HepG2 (cell line): ENCODE data around the gene ADGRF1. TPM values are rescaled to one million over a fixed set of nuclear protein-coding genes. Genes with fewer than 3 reads are reported as not detected.
A peak's percentile ranks its signal among the peaks of the same experiment; 100 is the strongest.

Source experiments
- CENPX ChIP-seq: sonication (generic); formaldehyde crosslinking; IDR thresholded peaks from 2 replicates; pipeline ENCODE4 v1.9.0; 2021; ENCODE audit warnings: mild to moderate bottlenecking, missing genetic modification reagents, moderate library complexity
- MAFK ChIP-seq, 2 experiments: IDR thresholded peaks in 1 of 2; conservative IDR thresholded peaks in 1 of 2; 2 replicates each; pipeline ENCODE4 v1.6.1; 2011; ENCODE audit warnings: improper control_type of control experiment in 2 of 2, low read length in 2 of 2
- MEF2D ChIP-seq: sonication (generic); formaldehyde crosslinking; IDR thresholded peaks from 2 replicates; pipeline ENCODE4 v1.5.1; 2020; ENCODE audit warnings: mild to moderate bottlenecking, missing genetic modification reagents
- MZF1 ChIP-seq: sonication (generic); formaldehyde crosslinking; IDR thresholded peaks from 2 replicates; pipeline ENCODE4 v1.8.1; 2023; ENCODE audit warnings: mild to moderate bottlenecking, missing genetic modification reagents, borderline replicate concordance
- PAX8 ChIP-seq: sonication (generic); formaldehyde crosslinking; IDR thresholded peaks from 2 replicates; pipeline ENCODE4 v1.8.0; 2022; ENCODE audit warnings: mild to moderate bottlenecking, missing genetic modification reagents, borderline replicate concordance
- SIN3A ChIP-seq: IDR thresholded peaks from 2 replicates; pipeline ENCODE4 v1.6.1; 2011; ENCODE audit warnings: low read depth, mild to moderate bottlenecking, control low read depth, low read length, borderline replicate concordance
- SP140L ChIP-seq: sonication (generic); formaldehyde crosslinking; IDR thresholded peaks from 2 replicates; pipeline ENCODE4 v1.4.0; 2020; ENCODE audit warnings: missing genetic modification reagents, borderline replicate concordance
- ZNF101 ChIP-seq: sonication (generic); formaldehyde crosslinking; IDR thresholded peaks from 2 replicates; pipeline ENCODE4 v1.4.0; 2020; ENCODE audit warnings: mild to moderate bottlenecking, low read depth, missing genetic modification reagents, borderline replicate concordance
- ZNF207 ChIP-seq: fragments of 450-650 bp; IDR thresholded peaks from 2 replicates; pipeline ENCODE4 v1.6.1; 2016; ENCODE audit warnings: antibody characterized with exemption, borderline replicate concordance
- ZNF564 ChIP-seq: sonication (generic); formaldehyde crosslinking; IDR thresholded peaks from 2 replicates; pipeline ENCODE4 v1.8.1; 2023; ENCODE audit warnings: mild to moderate bottlenecking, missing genetic modification reagents
- ZNF607 ChIP-seq: sonication (generic); formaldehyde crosslinking; IDR thresholded peaks from 2 replicates; pipeline ENCODE4 v1.5.1; 2020; ENCODE audit warnings: missing genetic modification reagents, mild to moderate bottlenecking, borderline replicate concordance
- ZNF747 ChIP-seq: sonication (generic); formaldehyde crosslinking; IDR thresholded peaks from 2 replicates; pipeline ENCODE4 v1.8.1; 2023; ENCODE audit warnings: missing genetic modification reagents, mild to moderate bottlenecking, borderline replicate concordance
- ZSCAN22 ChIP-seq: sonication (generic); formaldehyde crosslinking; IDR thresholded peaks from 2 replicates; pipeline ENCODE4 v1.4.0; 2020; ENCODE audit warnings: mild to moderate bottlenecking, missing genetic modification reagents
- polyA plus RNA-seq, 8 experiments: library from polyadenylated mRNA; depleted of rRNA in 3 of 8; stranded (reverse) in 7 of 8; unstranded in 1 of 8; fragments of >200 nt; fragmentation: Illumina TruSeq in 4 of 8; extraction: Trizol in 4 of 8; gene quantifications; 2 replicates each; pipeline versions ENCODE4 v1.2.1 to v1.2.3, GENCODE V29; 2011 to 2016; ENCODE audit warnings: low read depth in 4 of 8, missing spikeins in 1 of 8, mixed read lengths in 1 of 8; ENCODE audit not compliant: insufficient read depth in 1 of 8
- total RNA-seq, 5 experiments: library from RNA; depleted of rRNA; stranded (reverse); fragments of >200 nt; fragmentation: Illumina TruSeq; extraction: Trizol; gene quantifications; 2 replicates each; pipeline ENCODE4 v1.2.3, GENCODE V29; 2016; ENCODE audit warnings: low read depth in 1 of 5
- TF ChIP-seq, protein P1 (sequence below): sonication (generic); formaldehyde crosslinking; IDR thresholded peaks from 2 replicates; pipeline ENCODE4 v1.4.0; 2020; ENCODE audit warnings: missing genetic modification reagents
- TF ChIP-seq, protein P2 (sequence below): sonication (generic); formaldehyde crosslinking; IDR thresholded peaks from 2 replicates; pipeline ENCODE4 v1.8.1; 2022; ENCODE audit warnings: mild to moderate bottlenecking, missing genetic modification reagents
- TF ChIP-seq, protein P3 (sequence below): sonication (generic); formaldehyde crosslinking; conservative IDR thresholded peaks from 2 replicates; pipeline ENCODE4 v1.4.0; 2020; ENCODE audit warnings: mild to moderate bottlenecking, missing genetic modification reagents, moderate library complexity
- TF ChIP-seq, protein P4 (sequence below): IDR thresholded peaks from 2 replicates; pipeline ENCODE4 v1.6.1; 2016; ENCODE audit warnings: missing genetic modification reagents, missing compliant biosample characterization
- TF ChIP-seq, protein P5 (sequence below): sonication (generic); formaldehyde crosslinking; IDR thresholded peaks from 2 replicates; pipeline ENCODE4 v1.4.0; 2020; ENCODE audit warnings: mild to moderate bottlenecking, missing genetic modification reagents
- TF ChIP-seq, protein P6 (sequence below): IDR thresholded peaks from 2 replicates; pipeline ENCODE4 v1.6.1; 2016; ENCODE audit warnings: low read depth

Gene ADGRF1
- total and polyA plus RNA-seq, 2 of the 13 experiments (the other 11 are each of a cell fraction or from before 2014, with no cell fraction given): not detected

DNA sequence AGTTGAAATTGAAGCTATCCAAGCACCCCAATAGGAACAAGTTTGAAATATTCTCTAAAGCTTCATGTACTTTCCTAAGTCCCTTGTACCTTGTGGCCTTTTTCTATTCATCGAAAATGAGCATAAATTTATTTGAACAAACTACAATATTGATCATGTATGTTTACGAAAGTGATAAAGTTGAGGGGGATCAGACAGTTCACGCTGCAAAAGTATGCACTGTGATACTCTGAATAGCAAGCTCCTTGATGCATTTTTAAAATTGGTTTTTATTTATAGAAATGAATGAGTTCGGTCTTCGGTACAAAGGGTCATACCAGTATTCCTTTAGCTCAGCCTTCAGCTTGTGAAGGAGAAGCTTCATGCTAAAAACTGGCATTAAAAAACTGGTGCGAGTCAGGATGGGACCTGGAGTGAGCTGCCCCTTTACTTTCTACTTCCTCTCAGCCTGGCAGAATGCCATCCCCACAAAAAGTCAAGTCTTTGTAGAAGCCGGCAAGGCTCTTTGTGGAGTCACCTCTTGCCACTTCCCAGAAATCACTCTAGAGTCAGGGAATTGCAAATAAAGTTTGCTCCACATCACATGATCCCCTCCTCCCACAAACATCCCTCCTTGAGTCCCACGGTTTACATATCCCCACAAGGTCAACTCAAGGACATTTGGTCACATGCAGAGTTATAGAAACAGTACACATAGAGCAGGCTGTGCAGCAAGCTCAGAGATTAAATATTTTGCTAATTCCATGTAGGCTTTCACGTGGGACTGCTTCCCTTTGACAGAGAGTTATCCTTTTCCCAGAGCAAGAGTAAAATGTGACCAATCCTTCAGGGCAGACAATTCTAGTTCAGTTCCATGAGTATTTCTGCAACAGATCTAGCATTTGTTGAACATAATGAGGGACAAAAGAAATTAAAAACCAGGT, 34.6 kb upstream of the ADGRF1 start (continued):
- TF ChIP-seq, protein P1, sequence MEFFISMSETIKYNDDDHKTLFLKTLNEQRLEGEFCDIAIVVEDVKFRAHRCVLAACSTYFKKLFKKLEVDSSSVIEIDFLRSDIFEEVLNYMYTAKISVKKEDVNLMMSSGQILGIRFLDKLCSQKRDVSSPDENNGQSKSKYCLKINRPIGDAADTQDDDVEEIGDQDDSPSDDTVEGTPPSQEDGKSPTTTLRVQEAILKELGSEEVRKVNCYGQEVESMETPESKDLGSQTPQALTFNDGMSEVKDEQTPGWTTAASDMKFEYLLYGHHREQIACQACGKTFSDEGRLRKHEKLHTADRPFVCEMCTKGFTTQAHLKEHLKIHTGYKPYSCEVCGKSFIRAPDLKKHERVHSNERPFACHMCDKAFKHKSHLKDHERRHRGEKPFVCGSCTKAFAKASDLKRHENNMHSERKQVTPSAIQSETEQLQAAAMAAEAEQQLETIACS (CRISPR knock-in tag): no peak
- TF ChIP-seq PAX8 (CRISPR knock-in tag) (no peak), ZNF101 (CRISPR knock-in tag) (no peak), CENPX (CRISPR knock-in tag) (no peak), ZNF607 (CRISPR knock-in tag) (no peak), MAFK (conservative IDR thresholded peaks at IDR 0.05 in 1 of 2, IDR thresholded peaks at IDR 0.05 in 1 of 2; ENCODE audit: low read length in 2 of 2) (peak in 1 of 2 experiments; percentile 15; a peak in 1 of 4 replicates), ZNF207 (no peak), MZF1 (CRISPR knock-in tag) (no peak), ZNF747 (peak; percentile 92; the same call in 1 of the 2 replicates), ZSCAN22 (CRISPR knock-in tag) (no peak; the same call in 1 of the 2 replicates), SP140L (CRISPR knock-in tag) (peak; percentile 69; the same call in 1 of the 2 replicates), MEF2D (CRISPR knock-in tag) (0 out of 2 replicates have a peak, but pooled peaks have one; percentile 37), SIN3A (no peak), ZNF564 (CRISPR knock-in tag) (peak; percentile 71)
- TF ChIP-seq, protein P2, sequence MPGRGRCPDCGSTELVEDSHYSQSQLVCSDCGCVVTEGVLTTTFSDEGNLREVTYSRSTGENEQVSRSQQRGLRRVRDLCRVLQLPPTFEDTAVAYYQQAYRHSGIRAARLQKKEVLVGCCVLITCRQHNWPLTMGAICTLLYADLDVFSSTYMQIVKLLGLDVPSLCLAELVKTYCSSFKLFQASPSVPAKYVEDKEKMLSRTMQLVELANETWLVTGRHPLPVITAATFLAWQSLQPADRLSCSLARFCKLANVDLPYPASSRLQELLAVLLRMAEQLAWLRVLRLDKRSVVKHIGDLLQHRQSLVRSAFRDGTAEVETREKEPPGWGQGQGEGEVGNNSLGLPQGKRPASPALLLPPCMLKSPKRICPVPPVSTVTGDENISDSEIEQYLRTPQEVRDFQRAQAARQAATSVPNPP (CRISPR knock-in tag): no peak
- TF ChIP-seq, protein P3, sequence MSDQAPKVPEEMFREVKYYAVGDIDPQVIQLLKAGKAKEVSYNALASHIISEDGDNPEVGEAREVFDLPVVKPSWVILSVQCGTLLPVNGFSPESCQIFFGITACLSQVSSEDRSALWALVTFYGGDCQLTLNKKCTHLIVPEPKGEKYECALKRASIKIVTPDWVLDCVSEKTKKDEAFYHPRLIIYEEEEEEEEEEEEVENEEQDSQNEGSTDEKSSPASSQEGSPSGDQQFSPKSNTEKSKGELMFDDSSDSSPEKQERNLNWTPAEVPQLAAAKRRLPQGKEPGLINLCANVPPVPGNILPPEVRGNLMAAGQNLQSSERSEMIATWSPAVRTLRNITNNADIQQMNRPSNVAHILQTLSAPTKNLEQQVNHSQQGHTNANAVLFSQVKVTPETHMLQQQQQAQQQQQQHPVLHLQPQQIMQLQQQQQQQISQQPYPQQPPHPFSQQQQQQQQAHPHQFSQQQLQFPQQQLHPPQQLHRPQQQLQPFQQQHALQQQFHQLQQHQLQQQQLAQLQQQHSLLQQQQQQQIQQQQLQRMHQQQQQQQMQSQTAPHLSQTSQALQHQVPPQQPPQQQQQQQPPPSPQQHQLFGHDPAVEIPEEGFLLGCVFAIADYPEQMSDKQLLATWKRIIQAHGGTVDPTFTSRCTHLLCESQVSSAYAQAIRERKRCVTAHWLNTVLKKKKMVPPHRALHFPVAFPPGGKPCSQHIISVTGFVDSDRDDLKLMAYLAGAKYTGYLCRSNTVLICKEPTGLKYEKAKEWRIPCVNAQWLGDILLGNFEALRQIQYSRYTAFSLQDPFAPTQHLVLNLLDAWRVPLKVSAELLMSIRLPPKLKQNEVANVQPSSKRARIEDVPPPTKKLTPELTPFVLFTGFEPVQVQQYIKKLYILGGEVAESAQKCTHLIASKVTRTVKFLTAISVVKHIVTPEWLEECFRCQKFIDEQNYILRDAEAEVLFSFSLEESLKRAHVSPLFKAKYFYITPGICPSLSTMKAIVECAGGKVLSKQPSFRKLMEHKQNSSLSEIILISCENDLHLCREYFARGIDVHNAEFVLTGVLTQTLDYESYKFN (CRISPR knock-in tag): peak; percentile 85; the same call in 1 of the 2 replicates
- TF ChIP-seq, protein P4, sequence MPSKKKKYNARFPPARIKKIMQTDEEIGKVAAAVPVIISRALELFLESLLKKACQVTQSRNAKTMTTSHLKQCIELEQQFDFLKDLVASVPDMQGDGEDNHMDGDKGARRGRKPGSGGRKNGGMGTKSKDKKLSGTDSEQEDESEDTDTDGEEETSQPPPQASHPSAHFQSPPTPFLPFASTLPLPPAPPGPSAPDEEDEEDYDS: peak; percentile 65
- TF ChIP-seq, protein P5, sequence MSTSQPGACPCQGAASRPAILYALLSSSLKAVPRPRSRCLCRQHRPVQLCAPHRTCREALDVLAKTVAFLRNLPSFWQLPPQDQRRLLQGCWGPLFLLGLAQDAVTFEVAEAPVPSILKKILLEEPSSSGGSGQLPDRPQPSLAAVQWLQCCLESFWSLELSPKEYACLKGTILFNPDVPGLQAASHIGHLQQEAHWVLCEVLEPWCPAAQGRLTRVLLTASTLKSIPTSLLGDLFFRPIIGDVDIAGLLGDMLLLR (CRISPR knock-in tag): no peak
- TF ChIP-seq, protein P6, sequence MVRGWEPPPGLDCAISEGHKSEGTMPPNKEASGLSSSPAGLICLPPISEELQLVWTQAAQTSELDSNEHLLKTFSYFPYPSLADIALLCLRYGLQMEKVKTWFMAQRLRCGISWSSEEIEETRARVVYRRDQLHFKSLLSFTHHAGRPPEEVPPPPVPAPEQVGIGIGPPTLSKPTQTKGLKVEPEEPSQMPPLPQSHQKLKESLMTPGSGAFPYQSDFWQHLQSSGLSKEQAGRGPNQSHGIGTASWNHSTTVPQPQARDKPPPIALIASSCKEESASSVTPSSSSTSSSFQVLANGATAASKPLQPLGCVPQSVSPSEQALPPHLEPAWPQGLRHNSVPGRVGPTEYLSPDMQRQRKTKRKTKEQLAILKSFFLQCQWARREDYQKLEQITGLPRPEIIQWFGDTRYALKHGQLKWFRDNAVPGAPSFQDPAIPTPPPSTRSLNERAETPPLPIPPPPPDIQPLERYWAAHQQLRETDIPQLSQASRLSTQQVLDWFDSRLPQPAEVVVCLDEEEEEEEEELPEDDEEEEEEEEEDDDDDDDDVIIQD (CRISPR knock-in tag): peak; percentile 61
